ENCODE data around the gene PCP4L1.

Gene PCP4L1

GRCh38 chr1:161274874-161275273 is 16.3 kb downstream of the PCP4L1 start:
- Histone ChIP-seq H3K27ac (ENCODE audit: poor library complexity, severe bottlenecking) (no peak overlapping the region), H3K9me3 (ENCODE audit: severe bottlenecking) (no peaks in the 10 kb centered on the region), H3K4me3 (ENCODE audit: severe bottlenecking) (no peak overlapping the region), H3K36me3 (ENCODE audit: low read depth) (no peaks in the 10 kb centered on the region), H3K4me1 (ENCODE audit: insufficient read depth, poor library complexity, severe bottlenecking) (no peaks in the 10 kb centered on the region), H3K27me3 (ENCODE audit: insufficient read depth, poor library complexity, severe bottlenecking) (peaks cover 5% of the 10 kb centered on the region)
- no peak for DNase-seq (ENCODE audit: low spot score)
- no peak for TF ChIP-seq CTCF (IDR thresholded peaks at IDR 0.05; ENCODE audit: poor library complexity, severe bottlenecking)
- ATAC-seq (ENCODE audit: low read depth): no peak

- no peak for ATAC-seq (ENCODE audit: low read depth)
- H3K27ac ChIP-seq (ENCODE audit: poor library complexity, severe bottlenecking): no peak overlapping the region
- no peaks in the 10 kb centered on the region for H3K9me3 ChIP-seq (ENCODE audit: severe bottlenecking)
- DNase-seq (ENCODE audit: low spot score): no peak
- no peak for TF ChIP-seq CTCF (IDR thresholded peaks at IDR 0.05; ENCODE audit: poor library complexity, severe bottlenecking)
- H3K36me3 ChIP-seq (ENCODE audit: low read depth): no peaks in the 10 kb centered on the region
- no peak overlapping the region for H3K4me3 ChIP-seq (ENCODE audit: severe bottlenecking)
- no peaks in the 10 kb centered on the region for H3K4me1 ChIP-seq (ENCODE audit: insufficient read depth, poor library complexity, severe bottlenecking)
- H3K27me3 ChIP-seq (ENCODE audit: insufficient read depth, poor library complexity, severe bottlenecking): no peaks in the 10 kb centered on the region
These were observed 24.4 kb downstream of the PCP4L1 start for GRCh38 chr1:161282991-161283390.

- H3K4me3 ChIP-seq (ENCODE audit: severe bottlenecking): no peak overlapping the region
- no peaks in the 10 kb centered on the region for H3K36me3 ChIP-seq (ENCODE audit: low read depth)
- no peaks in the 10 kb centered on the region for H3K9me3 ChIP-seq (ENCODE audit: severe bottlenecking)
- H3K27me3 ChIP-seq (ENCODE audit: insufficient read depth, poor library complexity, severe bottlenecking): no peaks in the 10 kb centered on the region
- no peak for DNase-seq (ENCODE audit: low spot score)
- ATAC-seq (ENCODE audit: low read depth): no peak
- no peak for TF ChIP-seq CTCF (IDR thresholded peaks at IDR 0.05; ENCODE audit: poor library complexity, severe bottlenecking)
- no peaks in the 10 kb centered on the region for H3K4me1 ChIP-seq (ENCODE audit: insufficient read depth, poor library complexity, severe bottlenecking)
- H3K27ac ChIP-seq (ENCODE audit: poor library complexity, severe bottlenecking): no peak overlapping the region
These were observed 26.6 kb downstream of the PCP4L1 start for GRCh38 chr1:161285113-161285512.

- H3K4me3 ChIP-seq (ENCODE audit: severe bottlenecking): no peak overlapping the region
- ATAC-seq (ENCODE audit: low read depth) (no peak), DNase-seq (ENCODE audit: low spot score) (no peak)
- no peaks in the 10 kb centered on the region for H3K27me3 ChIP-seq (ENCODE audit: insufficient read depth, poor library complexity, severe bottlenecking)
- no peaks in the 10 kb centered on the region for H3K36me3 ChIP-seq (ENCODE audit: low read depth)
- no peaks in the 10 kb centered on the region for H3K4me1 ChIP-seq (ENCODE audit: insufficient read depth, poor library complexity, severe bottlenecking)
- TF ChIP-seq CTCF (IDR thresholded peaks at IDR 0.05; ENCODE audit: poor library complexity, severe bottlenecking): no peak
- H3K27ac ChIP-seq (ENCODE audit: poor library complexity, severe bottlenecking): no peak overlapping the region
- no peaks in the 10 kb centered on the region for H3K9me3 ChIP-seq (ENCODE audit: severe bottlenecking)
These were observed 27.0 kb downstream of the PCP4L1 start for GRCh38 chr1:161285521-161285920.

GRCh38 chr1:161287482-161288054 is 29.0 kb downstream of the PCP4L1 start:
- Histone ChIP-seq H3K27me3 (ENCODE audit: insufficient read depth, poor library complexity, severe bottlenecking) (no peaks in the 10 kb centered on the region), H3K4me1 (ENCODE audit: insufficient read depth, poor library complexity, severe bottlenecking) (no peaks in the 10 kb centered on the region), H3K36me3 (ENCODE audit: low read depth) (no peaks in the 10 kb centered on the region), H3K4me3 (ENCODE audit: severe bottlenecking) (no peak overlapping the region), H3K9me3 (ENCODE audit: severe bottlenecking) (no peaks in the 10 kb centered on the region), H3K27ac (ENCODE audit: poor library complexity, severe bottlenecking) (no peak overlapping the region)
- no peak for TF ChIP-seq CTCF (IDR thresholded peaks at IDR 0.05; ENCODE audit: poor library complexity, severe bottlenecking)
- DNase-seq (ENCODE audit: low spot score) (no peak), ATAC-seq (ENCODE audit: low read depth) (no peak)

All from RWPE2 (cell line).